SK-N-MC (cell line): ENCODE data around the gene LAG3.

ENCODE experiments used
- DNase-seq: peaks from one replicate; pipeline ENCODE4 v3.0.0-alpha.2; 2011; ENCODE audit warnings: low read depth, low spot score
- H3K27ac ChIP-seq: fragments of 200-600 bp; sonication (generic); 2 replicates; pipeline ENCODE4 v1.5.1; 2016; ENCODE audit warnings: mixed run types
- H3K36me3 ChIP-seq: fragments of 200-600 bp; sonication (generic); 2 replicates; pipeline ENCODE4 v1.6.1; 2017; ENCODE audit warnings: antibody characterized with exemption, low read length, mixed read lengths; ENCODE audit not compliant: insufficient read depth
- H3K4me3 ChIP-seq: fragments of 200-600 bp; sonication (generic); 2 replicates; pipeline ENCODE4 v1.5.1; 2016
- H3K9ac ChIP-seq: fragments of 200-600 bp; sonication (generic); 2 replicates; pipeline ENCODE4 v1.8.0; 2017; ENCODE audit warnings: mixed run types, mixed read lengths; ENCODE audit not compliant: insufficient read length
- H3K9me3 ChIP-seq: fragments of 200-600 bp; sonication (generic); 2 replicates; pipeline ENCODE4 v1.6.1; 2017; ENCODE audit warnings: low read depth, mild to moderate bottlenecking, antibody characterized with exemption, low read length, moderate library complexity, mixed read lengths
- EZH2 ChIP-seq: fragments of 200-600 bp; sonication (generic); IDR thresholded peaks from one replicate; pipeline ENCODE4 v1.6.1; 2017; ENCODE audit warnings: antibody characterized with exemption
- FOXP2 ChIP-seq: optimal IDR thresholded peaks from 2 replicates; pipeline ENCODE3; 2011; ENCODE audit warnings: mild to moderate bottlenecking, moderate library complexity; ENCODE audit not compliant: insufficient read depth; ENCODE audit errors: extremely low read length, control extremely low read depth
- POLR2AphosphoS5 ChIP-seq: IDR thresholded peaks from 2 replicates; pipeline ENCODE4 v1.6.1; 2012; ENCODE audit warnings: mild to moderate bottlenecking, low read depth, low read length, borderline replicate concordance

The LAG3 gene

DNA sequence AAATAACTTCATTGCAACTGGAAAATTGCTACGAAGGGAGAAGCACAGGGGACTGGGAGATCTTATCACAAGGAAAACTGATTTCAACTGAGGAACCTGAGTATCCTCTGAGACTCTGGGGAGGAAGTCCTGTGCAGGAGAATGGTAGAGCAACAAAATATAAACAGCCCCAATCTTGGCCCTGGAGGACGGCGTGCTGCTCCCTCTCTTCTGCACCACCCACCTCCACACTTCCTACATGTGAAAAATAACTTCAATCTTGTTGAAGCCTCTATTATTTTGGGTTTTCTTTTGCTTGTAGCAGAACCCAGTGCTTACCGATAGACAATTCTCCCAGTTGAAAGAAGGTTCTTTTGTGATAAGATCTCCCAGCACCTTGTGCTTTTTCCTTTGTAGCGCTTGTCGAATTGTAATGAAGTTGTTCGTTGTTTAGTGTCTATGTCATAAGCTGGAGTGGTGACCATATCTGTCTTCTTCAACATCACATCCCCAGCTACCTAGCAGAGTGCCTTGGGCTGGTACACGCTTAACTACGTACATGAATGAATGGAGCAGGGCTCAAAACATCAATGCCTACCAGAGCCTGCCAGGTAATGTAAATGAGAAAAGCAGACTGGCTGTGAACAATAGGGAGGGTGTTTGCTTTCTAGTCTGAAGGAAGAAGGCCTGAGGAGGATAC lies 14.2 kb downstream of the LAG3 start:
- Histone ChIP-seq H3K4me3 (no peak overlapping the region), H3K36me3 (no peaks in the 10 kb centered on the region), H3K9ac (no peak overlapping the region), H3K27ac (no peak overlapping the region), H3K9me3 (no peaks in the 10 kb centered on the region)
- TF ChIP-seq FOXP2 (no peak), POLR2AphosphoS5 (no peak), EZH2 (no peak)
- no peak for DNase-seq

DNA sequence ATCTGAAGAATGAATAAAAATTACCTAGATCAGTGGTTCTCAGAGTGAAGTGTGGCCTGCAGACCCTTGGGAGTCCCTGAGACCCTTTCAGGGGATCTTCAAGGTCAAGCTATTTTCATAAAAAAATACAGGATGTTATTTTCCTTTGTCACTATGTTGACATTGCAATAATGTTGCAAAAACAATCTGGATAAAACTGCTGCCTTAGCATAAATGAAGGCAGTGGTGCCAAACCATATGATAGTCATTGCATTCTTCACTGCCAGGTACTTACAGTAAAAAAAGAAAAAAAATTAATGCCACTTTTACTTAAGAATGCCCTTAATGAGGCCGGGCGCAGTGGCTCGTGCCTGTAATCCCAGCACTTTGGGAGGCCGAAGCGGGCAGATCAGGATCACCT lies 15.0 kb downstream of the LAG3 start:
- Histone ChIP-seq H3K4me3 (no peak overlapping the region), H3K36me3 (no peaks in the 10 kb centered on the region), H3K9ac (no peak overlapping the region), H3K9me3 (no peaks in the 10 kb centered on the region), H3K27ac (no peak overlapping the region)
- DNase-seq: no peak
- TF ChIP-seq EZH2 (no peak), POLR2AphosphoS5 (no peak), FOXP2 (no peak)

DNA sequence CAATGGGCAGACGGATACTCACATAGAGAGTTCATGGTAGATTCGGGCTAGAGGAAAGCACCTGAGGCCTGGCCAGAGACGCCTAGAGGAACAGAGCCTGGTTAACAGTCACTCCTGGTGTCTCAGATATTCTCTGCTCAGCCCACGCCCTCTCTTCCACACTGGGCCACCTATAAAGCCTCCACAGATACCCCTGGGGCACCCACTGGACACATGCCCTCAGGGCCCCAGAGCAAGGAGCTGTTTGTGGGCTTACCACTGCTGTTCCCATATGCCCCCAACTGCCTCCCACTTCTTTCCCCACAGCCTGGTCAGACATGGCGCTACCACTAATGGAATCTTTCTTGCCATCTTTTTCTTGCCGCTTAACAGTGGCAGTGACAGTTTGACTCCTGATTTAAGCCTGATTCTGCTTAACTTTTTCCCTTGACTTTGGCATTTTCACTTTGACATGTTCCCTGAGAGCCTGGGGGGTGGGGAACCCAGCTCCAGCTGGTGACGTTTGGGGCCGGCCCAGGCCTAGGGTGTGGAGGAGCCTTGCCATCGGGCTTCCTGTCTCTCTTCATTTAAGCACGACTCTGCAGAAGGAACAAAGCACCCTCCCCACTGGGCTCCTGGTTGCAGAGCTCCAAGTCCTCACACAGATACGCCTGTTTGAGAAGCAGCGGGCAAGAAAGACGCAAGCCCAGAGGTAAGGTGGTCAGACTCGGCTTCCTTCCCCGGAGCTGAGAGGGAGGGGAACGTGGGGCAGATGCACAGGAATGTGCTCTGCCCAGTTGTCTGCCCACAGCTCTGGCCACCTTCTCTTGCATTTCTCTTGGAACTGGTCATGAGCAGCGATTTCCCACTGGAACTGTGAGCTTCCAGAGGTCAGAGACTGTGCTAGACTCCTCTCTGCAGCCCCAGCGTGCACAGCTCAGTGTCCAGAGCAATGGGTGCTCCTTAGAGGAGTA lies 16.9 kb downstream of the LAG3 start, which contains the start of gene CD4:
Gene CD4, plus strand, starts transcription at position 557 of the 953 bp plus-strand sequence. CDS start 10,611 bp downstream, outside the sequence.
- no peak for TF ChIP-seq POLR2AphosphoS5
- TF ChIP-seq EZH2: no peak
- no peak for TF ChIP-seq FOXP2
- DNase-seq: no peak
- Histone ChIP-seq H3K4me3 (no peak within 1 kb of the TSS), H3K36me3 (no peaks in the 10 kb centered on the region), H3K9me3 (no peaks in the 10 kb centered on the region), H3K27ac (no peak within 1 kb of the TSS), H3K9ac (no peak within 1 kb of the TSS)

DNA sequence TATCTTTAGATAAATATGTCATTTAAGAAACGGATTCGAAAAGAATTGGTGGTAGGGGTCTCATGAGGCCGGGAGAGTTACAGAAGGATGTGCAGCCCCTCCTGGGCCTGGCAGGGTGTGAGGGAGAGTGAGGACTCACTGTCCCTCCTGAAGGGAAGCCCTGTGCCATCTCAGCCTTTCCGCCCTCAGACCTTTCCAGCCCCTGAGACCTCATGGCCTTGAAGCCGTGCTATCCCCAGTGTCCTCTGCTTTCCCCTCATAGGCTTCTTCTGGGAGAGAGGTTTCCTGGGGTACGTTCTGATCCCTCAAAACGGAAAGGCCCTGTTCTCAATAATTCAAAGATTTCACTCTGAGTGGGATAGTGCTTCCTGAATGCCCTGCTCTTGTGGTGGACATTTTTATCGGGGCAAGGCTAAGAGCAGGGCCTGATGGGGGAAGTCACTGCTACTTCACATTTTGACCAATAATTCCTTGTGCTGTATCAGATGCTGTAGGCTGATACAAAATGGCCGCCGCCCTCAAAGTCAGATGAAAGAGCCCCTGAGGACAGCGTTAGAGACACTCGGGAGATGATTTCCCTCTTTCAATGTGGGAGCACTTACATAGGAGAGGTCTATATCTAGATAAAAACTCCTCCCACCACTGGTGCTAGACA lies 18.3 kb downstream of the LAG3 start:
- no peak for TF ChIP-seq FOXP2
- TF ChIP-seq POLR2AphosphoS5: no peak
- no peak for TF ChIP-seq EZH2
- DNase-seq: no peak
- H3K27ac ChIP-seq: no peak overlapping the region
- H3K9me3 ChIP-seq: no peaks in the 10 kb centered on the region
- no peak overlapping the region for H3K9ac ChIP-seq
- H3K36me3 ChIP-seq: no peaks in the 10 kb centered on the region
- no peak overlapping the region for H3K4me3 ChIP-seq

DNA sequence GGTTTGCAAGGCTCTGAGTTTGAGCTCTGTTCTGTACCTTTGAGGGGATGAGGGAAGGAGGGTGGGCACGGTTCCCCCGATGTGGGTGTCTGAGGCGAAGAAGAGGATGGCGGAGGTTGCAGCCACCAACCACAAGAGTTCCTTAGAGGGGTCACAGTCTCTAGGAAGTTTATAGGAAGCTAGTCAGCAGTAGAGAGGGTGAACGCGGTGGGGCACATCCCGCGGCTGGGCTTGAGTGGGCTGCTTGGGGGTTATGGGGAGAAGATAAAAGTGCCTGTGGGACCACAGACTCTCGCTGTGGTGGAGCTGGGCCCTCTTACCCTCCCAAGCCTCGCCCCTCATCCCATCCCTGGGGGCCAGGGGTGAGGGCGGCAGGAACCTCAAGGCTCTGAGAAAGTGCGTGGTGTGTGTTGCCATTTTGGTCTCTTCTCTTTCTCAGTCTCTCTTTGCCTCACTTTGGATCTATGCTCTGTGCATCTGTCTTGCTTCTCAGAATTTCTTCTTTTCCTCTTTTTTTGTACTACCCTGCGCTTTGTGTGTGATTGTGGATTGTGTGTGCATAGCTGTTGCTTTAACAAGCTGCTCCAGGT lies 19.7 kb downstream of the LAG3 start:
- H3K4me3 ChIP-seq: no peak overlapping the region
- TF ChIP-seq EZH2 (no peak), POLR2AphosphoS5 (no peak), FOXP2 (no peak)
- no peak overlapping the region for H3K9ac ChIP-seq

DNA sequence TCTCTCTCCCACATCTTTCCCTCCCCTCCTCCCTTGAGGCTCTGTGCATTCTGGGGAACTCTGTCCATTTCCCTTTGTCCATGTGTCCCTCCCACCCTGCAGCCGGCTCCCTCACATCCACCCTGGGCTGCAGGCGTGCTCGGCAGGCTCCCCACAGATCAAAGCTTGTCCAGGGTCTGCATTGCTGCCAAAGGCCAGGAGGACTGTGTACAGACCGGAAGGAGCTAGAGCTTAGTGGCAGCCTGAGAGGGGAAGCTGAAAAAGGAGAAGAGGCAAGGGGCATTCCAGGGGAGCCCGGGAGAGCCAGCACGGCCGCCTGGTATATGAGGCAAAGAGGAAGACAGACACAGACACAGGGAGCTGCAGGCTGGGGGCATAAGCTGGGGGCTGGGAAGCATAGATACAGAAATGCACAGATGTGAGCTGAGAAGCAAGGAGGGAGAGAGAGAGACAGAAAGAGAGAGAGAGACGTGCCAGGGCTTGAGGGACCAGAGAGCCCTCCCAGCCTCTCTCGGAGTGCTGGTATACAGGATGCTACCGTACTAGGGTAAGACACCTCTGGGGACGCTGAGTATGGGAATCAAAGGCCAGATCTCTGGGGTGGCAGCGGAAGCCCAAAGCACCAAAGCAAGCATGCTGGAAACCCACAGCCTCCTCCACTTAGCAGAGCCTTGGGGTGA lies 20.3 kb downstream of the LAG3 start:
- Histone ChIP-seq H3K9ac (no peak overlapping the region), H3K9me3 (no peaks in the 10 kb centered on the region), H3K4me3 (no peak overlapping the region), H3K27ac (no peak overlapping the region), H3K36me3 (no peaks in the 10 kb centered on the region)
- no peak for TF ChIP-seq POLR2AphosphoS5
- no peak for TF ChIP-seq FOXP2
- no peak for TF ChIP-seq EZH2
- DNase-seq: no peak

More for the DNA sequence above, 19.7 kb downstream of the LAG3 start:
- Histone ChIP-seq H3K27ac (no peak overlapping the region), H3K9me3 (no peaks in the 10 kb centered on the region), H3K36me3 (no peaks in the 10 kb centered on the region)
- no peak for DNase-seq

DNA sequence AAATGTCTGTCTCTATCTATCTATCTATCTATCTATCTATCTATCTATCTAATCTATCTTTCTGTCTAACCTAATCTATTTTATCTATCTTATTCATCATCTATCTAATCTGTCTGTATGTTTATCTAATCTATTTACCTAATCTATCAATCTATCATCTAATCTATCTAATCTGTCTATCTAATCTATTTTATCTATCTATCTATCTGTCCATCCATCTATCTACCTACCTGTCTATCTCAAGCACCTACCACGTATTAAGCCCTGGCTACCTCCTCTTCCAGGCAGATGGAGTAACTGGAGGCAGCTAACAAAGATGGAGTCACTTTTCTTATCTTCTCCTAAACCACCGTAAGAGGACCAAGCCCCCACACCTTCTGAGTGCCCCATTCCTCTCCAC lies 22.8 kb downstream of the LAG3 start:
- Histone ChIP-seq H3K4me3 (no peak overlapping the region), H3K27ac (no peak overlapping the region), H3K9ac (no peak overlapping the region), H3K9me3 (no peaks in the 10 kb centered on the region), H3K36me3 (no peaks in the 10 kb centered on the region)
- TF ChIP-seq POLR2AphosphoS5 (no peak), EZH2 (no peak), FOXP2 (no peak)
- no peak for DNase-seq
